Measurements from ENCODE around the gene WFDC1.

The WFDC1 gene

DNA sequence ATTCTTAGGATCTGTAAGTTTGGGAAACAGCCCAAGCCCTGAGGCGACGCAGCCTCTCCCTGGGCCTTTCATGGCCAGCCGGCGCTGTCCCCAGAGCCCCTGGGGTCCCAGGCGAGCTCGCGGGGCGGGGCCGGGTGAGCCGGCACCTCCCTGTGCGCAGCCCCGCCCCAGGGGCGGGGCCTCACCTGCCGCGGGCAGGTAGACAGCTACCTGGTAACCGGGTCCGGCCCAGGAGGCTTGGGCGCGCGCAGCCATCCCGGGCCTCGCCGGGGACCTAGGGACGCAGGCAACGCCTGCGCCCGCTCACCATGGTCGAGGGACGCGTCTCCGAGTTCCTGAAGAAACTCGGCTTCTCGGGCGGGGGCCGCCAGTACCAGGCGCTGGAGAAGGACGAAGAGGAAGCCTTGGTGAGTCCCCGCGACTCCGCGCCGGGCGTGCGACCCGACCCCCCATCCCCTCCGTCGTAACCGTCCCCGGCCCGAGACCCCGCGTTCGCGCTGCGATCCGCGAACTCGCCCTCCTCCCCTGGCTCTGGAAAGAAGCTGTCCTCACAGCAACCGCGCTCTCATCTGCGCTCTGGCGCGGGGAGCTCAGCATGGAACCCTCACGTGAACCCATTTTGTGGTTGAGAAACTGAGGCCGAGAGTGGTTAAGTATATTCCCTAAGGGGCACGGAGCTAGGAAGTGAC lies 73.8 kb downstream of the WFDC1 start, which contains the start of gene ATP2C2:
ATP2C2 (plus strand) TSS at position 231 of the 689 bp plus-strand sequence; CDS start at position 309, 78 bp downstream.
- H3K4me1 ChIP-seq (ENCODE audit: insufficient read depth, low read length): peaks cover 14% of the 10 kb centered on the region
- H3K4me3 ChIP-seq (ENCODE audit: low read length): peak within 1 kb of the TSS; percentile 64
- no peak within 1 kb of the TSS for H3K27ac ChIP-seq (ENCODE audit: low read depth, low read length)
- H3K27me3 ChIP-seq (ENCODE audit: insufficient read depth, low read length): peaks cover 38% of the 10 kb centered on the region
- 2% methylated on average over 66 of the region's 66 CpGs for WGBS
- no peaks in the 10 kb centered on the region for H3K9me3 ChIP-seq (ENCODE audit: insufficient read depth, low read depth, low read length)
- no peak within 1 kb of the TSS for H3K9ac ChIP-seq (ENCODE audit: low read depth, low read length)
- no peaks in the 10 kb centered on the region for H3K36me3 ChIP-seq (ENCODE audit: insufficient read depth, low read length)

DNA sequence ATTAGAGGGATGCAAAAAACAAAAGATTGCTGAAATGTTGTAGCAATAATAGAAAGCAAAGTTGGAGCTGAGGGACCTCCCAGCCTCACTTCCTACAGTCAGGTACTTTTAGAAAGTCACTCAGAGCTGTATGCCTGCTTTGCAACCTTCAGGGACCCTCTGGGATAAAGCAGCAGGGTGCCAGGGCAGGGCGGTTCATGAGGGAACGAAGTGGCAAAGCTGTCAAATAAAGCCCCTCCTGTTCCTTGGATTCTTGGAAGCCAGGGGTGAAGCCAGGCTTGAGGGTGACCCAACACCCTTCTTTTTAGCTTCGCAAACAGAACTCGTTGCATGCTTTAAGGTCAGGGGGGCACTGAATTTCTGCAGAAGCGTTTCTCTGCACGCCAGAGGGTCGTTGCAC lies 74.4 kb downstream of the WFDC1 start:
- peaks cover 14% of the 10 kb centered on the region for H3K4me1 ChIP-seq (ENCODE audit: insufficient read depth, low read length)
- WGBS: 44% methylated on average over 7 of the region's 7 CpGs
- H3K9ac ChIP-seq (ENCODE audit: low read depth, low read length): no peak overlapping the region
- H3K27me3 ChIP-seq (ENCODE audit: insufficient read depth, low read length): peaks cover 38% of the 10 kb centered on the region
- H3K9me3 ChIP-seq (ENCODE audit: insufficient read depth, low read depth, low read length): no peaks in the 10 kb centered on the region
- peak overlapping the region; percentile 64; the same call in 1 of the 2 replicates for H3K4me3 ChIP-seq (ENCODE audit: low read length)
- H3K27ac ChIP-seq (ENCODE audit: low read depth, low read length): no peak overlapping the region
- no peaks in the 10 kb centered on the region for H3K36me3 ChIP-seq (ENCODE audit: insufficient read depth, low read length)

DNA sequence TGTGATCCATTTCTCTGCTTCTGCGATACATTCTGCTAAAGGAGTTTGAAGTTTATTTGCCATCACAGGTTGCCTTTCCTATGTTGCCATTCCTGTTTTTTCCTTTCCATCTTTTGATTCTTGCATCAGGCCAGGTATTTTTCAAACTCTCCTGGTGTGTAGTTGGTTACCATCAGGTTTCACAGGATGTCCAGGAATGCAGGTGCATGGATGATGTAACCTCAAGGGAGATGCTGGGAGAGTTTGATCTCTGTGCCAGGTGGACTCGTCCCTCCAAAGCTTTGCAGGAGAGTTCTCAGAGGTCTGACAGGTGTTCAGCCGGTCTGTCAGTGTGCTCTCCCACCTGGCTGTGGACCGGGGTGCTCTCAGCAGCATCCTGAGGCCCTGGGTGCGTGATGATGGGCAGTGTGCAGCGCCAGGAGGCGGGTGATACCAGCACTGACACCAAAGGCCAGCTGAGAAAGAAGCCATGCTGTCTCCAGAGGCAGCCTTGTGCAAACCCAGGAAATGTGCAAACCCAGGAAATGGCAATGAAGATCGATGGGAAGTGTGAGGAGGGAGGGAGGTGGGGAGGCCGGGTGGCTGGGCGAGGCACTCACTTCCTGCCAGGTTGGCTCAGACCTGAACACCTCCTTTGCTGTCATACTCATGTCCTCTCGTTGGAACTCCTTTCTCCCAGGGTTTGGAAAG lies 75.4 kb downstream of the WFDC1 start:
- no peak overlapping the region for H3K27ac ChIP-seq (ENCODE audit: low read depth, low read length)
- no peaks in the 10 kb centered on the region for H3K9me3 ChIP-seq (ENCODE audit: insufficient read depth, low read depth, low read length)
- H3K9ac ChIP-seq (ENCODE audit: low read depth, low read length): no peak overlapping the region
- H3K36me3 ChIP-seq (ENCODE audit: insufficient read depth, low read length): no peaks in the 10 kb centered on the region
- H3K4me3 ChIP-seq (ENCODE audit: low read length): no peak overlapping the region
- H3K27me3 ChIP-seq (ENCODE audit: insufficient read depth, low read length): peaks cover 38% of the 10 kb centered on the region
- peaks cover 14% of the 10 kb centered on the region for H3K4me1 ChIP-seq (ENCODE audit: insufficient read depth, low read length)
- 78% methylated on average over 10 of the region's 11 CpGs for WGBS

DNA sequence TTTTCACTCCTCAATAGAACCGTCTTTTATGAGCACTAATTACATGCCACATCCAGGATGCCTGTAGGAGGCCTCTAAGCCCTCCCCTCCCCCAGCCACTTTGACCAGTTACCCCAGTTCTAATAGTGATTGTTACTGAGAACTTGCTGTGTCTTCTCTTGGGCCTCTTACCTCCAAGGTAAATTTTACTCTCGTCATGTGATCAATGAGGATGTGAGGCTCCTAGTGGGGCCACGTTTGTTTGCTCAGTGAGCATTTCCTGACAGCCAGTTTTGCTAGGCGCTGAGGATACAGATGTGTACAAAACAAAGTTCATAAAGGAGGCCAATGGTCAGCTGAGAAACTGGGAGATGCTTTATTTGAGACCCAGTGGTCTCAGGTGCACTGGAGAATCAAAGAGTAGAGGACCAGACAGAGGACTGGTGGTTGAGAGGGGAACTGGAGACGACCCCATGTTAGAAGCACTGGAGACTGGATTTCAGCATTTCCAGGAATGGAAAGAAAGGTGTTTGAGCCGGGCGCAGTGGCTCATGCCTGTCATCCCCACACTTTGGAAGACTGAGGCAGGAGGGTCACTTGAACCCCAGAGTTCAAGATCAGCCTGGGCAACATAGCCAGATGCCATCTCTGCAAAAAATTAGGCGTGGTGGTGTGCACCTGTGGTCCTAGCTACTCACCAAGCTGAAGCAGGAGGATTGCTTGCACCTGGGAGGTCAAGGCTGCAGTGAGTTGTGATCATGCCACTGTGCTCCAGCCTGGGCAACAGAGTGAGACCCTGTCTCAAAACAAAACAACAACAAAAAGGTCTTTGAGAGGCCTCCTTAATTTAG lies 76.3 kb downstream of the WFDC1 start:
- no peak overlapping the region for H3K4me3 ChIP-seq (ENCODE audit: low read length)
- no peak overlapping the region for H3K9ac ChIP-seq (ENCODE audit: low read depth, low read length)
- peaks cover 14% of the 10 kb centered on the region for H3K4me1 ChIP-seq (ENCODE audit: insufficient read depth, low read length)
- peaks cover 38% of the 10 kb centered on the region for H3K27me3 ChIP-seq (ENCODE audit: insufficient read depth, low read length)
- no peaks in the 10 kb centered on the region for H3K9me3 ChIP-seq (ENCODE audit: insufficient read depth, low read depth, low read length)
- 84% methylated on average over 8 of the region's 8 CpGs for WGBS
- no peak overlapping the region for H3K27ac ChIP-seq (ENCODE audit: low read depth, low read length)
- no peaks in the 10 kb centered on the region for H3K36me3 ChIP-seq (ENCODE audit: insufficient read depth, low read length)

DNA sequence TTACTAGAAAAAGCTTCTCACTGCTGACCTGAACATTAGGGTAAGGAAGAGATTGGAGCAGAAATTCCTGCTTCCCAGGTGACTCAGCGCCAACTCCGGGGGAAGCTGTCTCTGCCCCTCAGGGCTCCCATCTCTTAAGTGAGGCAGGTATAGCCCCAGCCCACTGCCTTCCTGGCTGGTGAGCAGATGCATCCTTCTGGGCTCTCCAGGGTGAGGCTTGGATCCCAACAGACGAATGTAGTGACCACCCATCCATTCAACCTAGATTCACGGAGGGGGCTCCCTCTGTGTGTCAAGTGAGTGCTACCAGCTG lies 76.8 kb downstream of the WFDC1 start:
- H3K9ac ChIP-seq (ENCODE audit: low read depth, low read length): no peak overlapping the region
- H3K27ac ChIP-seq (ENCODE audit: low read depth, low read length): no peak overlapping the region
- 82% methylated on average over 4 of the region's 4 CpGs for WGBS
- H3K4me3 ChIP-seq (ENCODE audit: low read length): no peak overlapping the region
- no peaks in the 10 kb centered on the region for H3K36me3 ChIP-seq (ENCODE audit: insufficient read depth, low read length)
- H3K27me3 ChIP-seq (ENCODE audit: insufficient read depth, low read length): peaks cover 38% of the 10 kb centered on the region
- H3K4me1 ChIP-seq (ENCODE audit: insufficient read depth, low read length): peaks cover 14% of the 10 kb centered on the region
- H3K9me3 ChIP-seq (ENCODE audit: insufficient read depth, low read depth, low read length): no peaks in the 10 kb centered on the region

DNA sequence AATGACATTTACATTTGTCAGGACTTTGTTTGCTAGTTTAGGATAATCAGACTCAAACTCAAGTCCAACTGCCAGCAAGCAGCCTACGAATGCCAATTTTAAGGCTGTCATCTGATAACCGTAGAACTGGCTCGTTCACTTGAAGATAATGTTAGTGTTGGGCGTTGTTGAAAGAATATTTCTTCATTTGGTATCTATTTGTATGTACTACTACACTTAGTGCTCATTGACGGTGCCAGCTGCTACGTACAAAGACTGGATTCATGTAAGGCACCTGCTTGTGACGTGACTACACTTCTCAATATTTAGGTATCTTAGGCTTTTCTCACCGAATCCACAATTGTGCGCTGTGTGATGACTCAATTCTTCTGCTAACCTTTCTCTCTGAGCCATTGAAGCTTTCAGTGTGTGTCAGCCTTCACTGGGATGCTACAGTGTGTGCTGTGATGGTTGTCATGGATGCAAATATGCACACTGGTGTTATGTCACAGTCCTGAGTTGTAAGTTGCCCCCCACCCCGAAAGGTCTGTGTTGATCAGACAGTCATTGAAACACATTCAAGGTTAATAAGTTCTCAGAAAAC lies 79.3 kb downstream of the WFDC1 start:
- Histone ChIP-seq H3K4me3 (ENCODE audit: low read length) (no peak overlapping the region), H3K36me3 (ENCODE audit: insufficient read depth, low read length) (no peaks in the 10 kb centered on the region), H3K9me3 (ENCODE audit: insufficient read depth, low read depth, low read length) (no peaks in the 10 kb centered on the region), H3K27me3 (ENCODE audit: insufficient read depth, low read length) (peaks cover 13% of the 10 kb centered on the region), H3K9ac (ENCODE audit: low read depth, low read length) (no peak overlapping the region), H3K4me1 (ENCODE audit: insufficient read depth, low read length) (peaks cover 8% of the 10 kb centered on the region; the same call in 1 of the 2 replicates), H3K27ac (ENCODE audit: low read depth, low read length) (no peak overlapping the region)
- 81% methylated on average over 10 of the region's 10 CpGs for WGBS

DNA sequence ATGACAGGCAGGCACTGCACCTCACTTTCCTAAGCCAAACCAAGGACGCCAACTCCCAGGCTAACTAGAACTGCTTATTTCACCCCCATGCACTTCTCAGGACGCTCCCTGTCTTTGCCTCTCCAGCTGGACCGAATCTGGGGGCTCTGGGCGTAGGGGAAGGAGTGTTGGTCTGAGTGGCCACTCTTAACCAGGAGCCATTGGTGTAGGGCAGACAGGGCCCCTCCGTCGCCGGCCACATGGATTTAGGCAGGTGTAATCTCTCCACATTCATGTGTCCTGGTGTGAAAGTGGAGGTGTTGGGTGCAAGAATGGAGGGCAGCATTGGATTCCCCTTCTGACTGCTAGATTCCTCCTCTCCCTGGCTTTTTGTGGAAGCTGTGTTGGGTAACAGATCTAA lies 83.4 kb downstream of the WFDC1 start:
- WGBS: 86% methylated on average over 7 of the region's 7 CpGs
- H3K4me1 ChIP-seq (ENCODE audit: insufficient read depth, low read length): peaks cover 9% of the 10 kb centered on the region
- H3K9ac ChIP-seq (ENCODE audit: low read depth, low read length): no peak overlapping the region
- no peaks in the 10 kb centered on the region for H3K9me3 ChIP-seq (ENCODE audit: insufficient read depth, low read depth, low read length)
- H3K36me3 ChIP-seq (ENCODE audit: insufficient read depth, low read length): no peaks in the 10 kb centered on the region
- H3K4me3 ChIP-seq (ENCODE audit: low read length): no peak overlapping the region
- H3K27me3 ChIP-seq (ENCODE audit: insufficient read depth, low read length): no peaks in the 10 kb centered on the region
- H3K27ac ChIP-seq (ENCODE audit: low read depth, low read length): no peak overlapping the region

DNA sequence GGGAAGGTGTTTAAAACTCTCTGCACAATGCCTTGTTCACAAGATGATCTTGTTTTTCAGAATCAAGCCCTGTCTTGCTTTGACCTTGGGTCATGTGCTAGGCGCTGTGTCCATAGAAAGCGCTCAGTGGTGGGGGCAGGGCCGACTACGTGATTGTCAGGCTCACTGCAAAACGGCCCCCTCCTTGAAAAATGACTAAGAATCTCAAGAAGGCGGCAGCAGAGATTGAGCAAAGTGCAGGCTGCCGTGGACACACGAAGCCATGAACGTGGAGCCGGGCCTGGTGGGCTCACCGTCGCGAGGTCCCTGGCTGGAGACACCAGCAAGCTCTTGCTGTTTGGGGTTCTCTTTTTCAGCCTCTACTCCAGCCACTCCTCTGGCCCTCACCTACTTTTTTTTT lies 83.9 kb downstream of the WFDC1 start:
- Histone ChIP-seq H3K9me3 (ENCODE audit: insufficient read depth, low read depth, low read length) (no peaks in the 10 kb centered on the region), H3K36me3 (ENCODE audit: insufficient read depth, low read length) (no peaks in the 10 kb centered on the region), H3K27me3 (ENCODE audit: insufficient read depth, low read length) (no peaks in the 10 kb centered on the region), H3K9ac (ENCODE audit: low read depth, low read length) (no peak overlapping the region), H3K4me3 (ENCODE audit: low read length) (no peak overlapping the region), H3K27ac (ENCODE audit: low read depth, low read length) (no peak overlapping the region), H3K4me1 (ENCODE audit: insufficient read depth, low read length) (peaks cover 9% of the 10 kb centered on the region)
- WGBS: 87% methylated on average over 13 of the region's 13 CpGs

DNA sequence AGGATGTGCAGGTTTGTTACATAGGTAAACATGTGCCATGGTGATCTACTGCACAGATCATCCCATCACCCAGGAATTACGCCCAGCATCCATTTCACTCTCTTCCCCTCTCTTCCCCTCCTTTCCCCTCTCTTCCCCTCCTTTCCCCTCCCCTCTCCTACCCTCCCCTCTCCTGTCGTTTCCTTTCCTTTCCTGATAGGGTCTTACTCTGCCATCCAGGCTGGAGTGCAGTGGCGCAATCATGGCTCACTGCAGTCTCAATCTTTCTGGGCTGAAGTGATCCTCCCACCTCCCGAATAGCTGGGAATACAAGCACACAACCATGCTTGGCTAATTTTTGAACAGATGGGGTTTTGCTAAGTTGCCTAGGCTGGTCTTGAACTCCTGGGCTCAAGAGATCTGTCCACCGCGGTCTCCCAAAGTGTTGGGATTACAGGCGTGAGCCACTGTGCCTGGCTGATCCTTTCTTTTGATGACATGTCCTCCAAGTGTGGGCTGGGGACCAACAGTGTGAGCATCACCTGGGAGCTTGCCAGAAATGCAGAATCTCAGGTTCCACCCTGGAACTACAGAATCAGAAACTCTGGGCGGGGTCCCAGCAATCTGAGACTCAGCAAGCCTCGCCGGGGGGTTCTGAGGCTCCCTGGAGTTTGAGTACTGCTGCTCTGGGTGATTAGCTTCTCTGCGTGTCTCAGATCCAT lies 84.5 kb downstream of the WFDC1 start:
- Histone ChIP-seq H3K4me3 (ENCODE audit: low read length) (no peak overlapping the region), H3K36me3 (ENCODE audit: insufficient read depth, low read length) (no peaks in the 10 kb centered on the region), H3K27me3 (ENCODE audit: insufficient read depth, low read length) (no peaks in the 10 kb centered on the region), H3K9me3 (ENCODE audit: insufficient read depth, low read depth, low read length) (no peaks in the 10 kb centered on the region), H3K9ac (ENCODE audit: low read depth, low read length) (no peak overlapping the region), H3K4me1 (ENCODE audit: insufficient read depth, low read length) (peaks cover 9% of the 10 kb centered on the region), H3K27ac (ENCODE audit: low read depth, low read length) (no peak overlapping the region)
- WGBS: 75% methylated on average over 11 of the region's 11 CpGs
